NCI-H128 (cell line): ENCODE data around the gene APOLD1.
A peak's percentile ranks its signal among the peaks of the same experiment; 100 is the strongest.
"Not testable (repeated sequence)": the region's sequence is repeated elsewhere in the genome, so short reads cannot be mapped to it uniquely, and the experiment has no call there.

Experiments used
- DNase-seq: peaks from one replicate; lab custom pipeline; 2025; ENCODE audit not compliant: unreplicated experiment; lab: John Stamatoyannopoulos, UW

The APOLD1 gene

GRCh38 chr12:12784911-12785814, at the start of gene APOLD1:
Gene APOLD1, plus strand, starts transcription at chr12:12785659. Its CDS starts 33 bp downstream, at chr12:12785692.
- no peak for DNase-seq

- DNase-seq = no peak
Measured at GRCh38 chr12:12736759-12737676, 48.4 kb upstream of the APOLD1 start.

GRCh38 chr12:12738152-12738551, 47.3 kb upstream of the APOLD1 start:
- DNase-seq = not testable (repeated sequence)

- DNase-seq = no peak
Measured at GRCh38 chr12:12741660-12742059, 43.8 kb upstream of the APOLD1 start.

- no peak for DNase-seq
Measured at GRCh38 chr12:12744546-12745305, 40.7 kb upstream of the APOLD1 start.

- DNase-seq = no peak
Measured at GRCh38 chr12:12745576-12746211, 39.8 kb upstream of the APOLD1 start.

- no peak for DNase-seq
Measured at GRCh38 chr12:12747278-12747677, 38.2 kb upstream of the APOLD1 start.

GRCh38 chr12:12748044-12748443, 37.4 kb upstream of the APOLD1 start:
- DNase-seq = no peak

- DNase-seq = no peak
Measured at GRCh38 chr12:12749433-12749832, 36.0 kb upstream of the APOLD1 start.

- no peak for DNase-seq
Measured at GRCh38 chr12:12755923-12756322, 29.5 kb upstream of the APOLD1 start.

GRCh38 chr12:12757121-12757520, 28.3 kb upstream of the APOLD1 start:
- DNase-seq = no peak

GRCh38 chr12:12759234-12759915, 26.1 kb upstream of the APOLD1 start:
- DNase-seq = no peak

- DNase-seq = no peak
Measured at GRCh38 chr12:12764824-12765223, 20.6 kb upstream of the APOLD1 start.

- no peak for DNase-seq
Measured at GRCh38 chr12:12770262-12770661, 15.2 kb upstream of the APOLD1 start.

- DNase-seq = no peak
Measured at GRCh38 chr12:12774791-12775190, 10.7 kb upstream of the APOLD1 start.

GRCh38 chr12:12776261-12776660, 9.2 kb upstream of the APOLD1 start:
- DNase-seq = peak; percentile 40

GRCh38 chr12:12777092-12777491, 8.4 kb upstream of the APOLD1 start:
- DNase-seq = no peak

GRCh38 chr12:12779007-12779406, 6.5 kb upstream of the APOLD1 start:
- no peak for DNase-seq

GRCh38 chr12:12779529-12779928, 5.9 kb upstream of the APOLD1 start:
- no peak for DNase-seq

- DNase-seq = no peak
Measured at GRCh38 chr12:12784116-12784515, 1.3 kb upstream of the APOLD1 start.
